Endothelial cell of umbilical vein (primary cell): Measurements from ENCODE around the gene UBE2Q2.

Source experiments
- CTCF ChIP-seq, 2 donors: IDR thresholded peaks; 1 replicate in 1 of 2; 2 replicates in 1 of 2; pipeline ENCODE4 v1.5.1; 2011; ENCODE audit warnings: low read length in 2 of 2, mild to moderate bottlenecking in 2 of 2, moderate library complexity in 2 of 2, control low read depth in 1 of 2, inconsistent platforms in 1 of 2, low read depth in 1 of 2; ENCODE audit not compliant: insufficient read depth in 1 of 2; ENCODE audit errors: extremely low read depth in 1 of 2
- EZH2 ChIP-seq: IDR thresholded peaks from 2 replicates; pipeline ENCODE4 v1.6.1; 2012; ENCODE audit warnings: borderline replicate concordance, low read depth, mild to moderate bottlenecking, moderate library complexity, low read length, inconsistent platforms; ENCODE audit not compliant: severe bottlenecking
- GATA2 ChIP-seq: IDR thresholded peaks from 2 replicates; pipeline ENCODE4 v1.7.0; 2011; ENCODE audit warnings: low read depth, mild to moderate bottlenecking, moderate library complexity, mixed read lengths, low read length; ENCODE audit not compliant: insufficient read length, insufficient read depth
- JUN ChIP-seq: IDR thresholded peaks from 2 replicates; pipeline ENCODE4 v1.6.1; 2011; ENCODE audit warnings: borderline replicate concordance, low read depth; ENCODE audit not compliant: insufficient read length, insufficient read depth
- POLR2A ChIP-seq: IDR thresholded peaks from 2 replicates; pipeline ENCODE4 v1.6.1; 2012; ENCODE audit warnings: low read depth, mild to moderate bottlenecking, control low read depth, low read length

- no peak for TF ChIP-seq POLR2A
- no peak for TF ChIP-seq JUN
- no peak for TF ChIP-seq EZH2
- TF ChIP-seq CTCF (IDR thresholded peaks at IDR 0.05; ENCODE audit: extremely low read depth in 1 of 2, insufficient read depth in 1 of 2, low read depth in 1 of 2, low read length in 2 of 2), result no peak
- no peak for TF ChIP-seq GATA2
Observed at GRCh38 chr15:75861750-75862402, 18.6 kb downstream of the UBE2Q2 start.
